NK-92 treated with Interleukin-12 subunit alpha and Interleukin-12 subunit beta, amount 100 ng/mL, for 24 hours (cell line): Measurements from ENCODE around the gene KDELR3.

Experiments used
- DNase-seq: peaks from one replicate; lab custom pipeline; 2025; lab: John Stamatoyannopoulos, UW

KDELR3 gene

GRCh38 chr22:38482662-38483308, 14.9 kb downstream of the KDELR3 start:
- no peak for DNase-seq

- no peak for DNase-seq
These were observed 16.3 kb downstream of the KDELR3 start for GRCh38 chr22:38484244-38484643.

GRCh38 chr22:38485783-38486182, 17.9 kb downstream of the KDELR3 start:
- DNase-seq: no peak

- no peak for DNase-seq
These were observed 20.1 kb downstream of the KDELR3 start for GRCh38 chr22:38487946-38488345.

- DNase-seq: no peak
These were observed 21.2 kb downstream of the KDELR3 start for GRCh38 chr22:38489142-38489541.

- DNase-seq: no peak
These were observed 21.8 kb downstream of the KDELR3 start for GRCh38 chr22:38489561-38490145.

- no peak for DNase-seq
These were observed 22.6 kb downstream of the KDELR3 start for GRCh38 chr22:38490475-38490874.

- DNase-seq: no peak
These were observed 23.0 kb downstream of the KDELR3 start for GRCh38 chr22:38490915-38491314.

- DNase-seq: no peak
These were observed 23.9 kb downstream of the KDELR3 start for GRCh38 chr22:38491707-38492348.

- DNase-seq: no peak
These were observed 26.6 kb downstream of the KDELR3 start for GRCh38 chr22:38494498-38494897.

GRCh38 chr22:38494939-38495338, 27.0 kb downstream of the KDELR3 start:
- DNase-seq: no peak

- DNase-seq: no peak
These were observed 30.0 kb downstream of the KDELR3 start for GRCh38 chr22:38497869-38498268.

GRCh38 chr22:38501797-38502672, 34.1 kb downstream of the KDELR3 start:
- no peak for DNase-seq

- no peak for DNase-seq
These were observed 35.1 kb downstream of the KDELR3 start for GRCh38 chr22:38503021-38503420.

GRCh38 chr22:38504731-38505540, 37.0 kb downstream of the KDELR3 start:
- DNase-seq: peak; percentile 29

GRCh38 chr22:38505541-38506117, 37.7 kb downstream of the KDELR3 start:
- peak; percentile 66 for DNase-seq

- peak; percentile 81 for DNase-seq
These were observed 38.4 kb downstream of the KDELR3 start, which contains the start of gene DDX17 for GRCh38 chr22:38506118-38506962. DDX17 (minus strand) TSS chr22:38506311.

GRCh38 chr22:38510416-38510970, 42.6 kb downstream of the KDELR3 start:
- DNase-seq: no peak

GRCh38 chr22:38513063-38513462, 45.2 kb downstream of the KDELR3 start:
- DNase-seq: peak; percentile 19

GRCh38 chr22:38518620-38519019, 50.7 kb downstream of the KDELR3 start:
- DNase-seq: no peak
